Globus pallidus (tissue), 1 donor: Measurements from ENCODE around the gene CALML4.
"Not testable (repeated sequence)": the region's sequence is repeated elsewhere in the genome, so short reads cannot be mapped to it uniquely, and the experiment has no call there.

ENCODE experiments used
- DNase-seq: peaks from one replicate; pipeline ENCODE4 v3.0.0-alpha.2; 2015; ENCODE audit warnings: low spot score

The CALML4 gene

DNA sequence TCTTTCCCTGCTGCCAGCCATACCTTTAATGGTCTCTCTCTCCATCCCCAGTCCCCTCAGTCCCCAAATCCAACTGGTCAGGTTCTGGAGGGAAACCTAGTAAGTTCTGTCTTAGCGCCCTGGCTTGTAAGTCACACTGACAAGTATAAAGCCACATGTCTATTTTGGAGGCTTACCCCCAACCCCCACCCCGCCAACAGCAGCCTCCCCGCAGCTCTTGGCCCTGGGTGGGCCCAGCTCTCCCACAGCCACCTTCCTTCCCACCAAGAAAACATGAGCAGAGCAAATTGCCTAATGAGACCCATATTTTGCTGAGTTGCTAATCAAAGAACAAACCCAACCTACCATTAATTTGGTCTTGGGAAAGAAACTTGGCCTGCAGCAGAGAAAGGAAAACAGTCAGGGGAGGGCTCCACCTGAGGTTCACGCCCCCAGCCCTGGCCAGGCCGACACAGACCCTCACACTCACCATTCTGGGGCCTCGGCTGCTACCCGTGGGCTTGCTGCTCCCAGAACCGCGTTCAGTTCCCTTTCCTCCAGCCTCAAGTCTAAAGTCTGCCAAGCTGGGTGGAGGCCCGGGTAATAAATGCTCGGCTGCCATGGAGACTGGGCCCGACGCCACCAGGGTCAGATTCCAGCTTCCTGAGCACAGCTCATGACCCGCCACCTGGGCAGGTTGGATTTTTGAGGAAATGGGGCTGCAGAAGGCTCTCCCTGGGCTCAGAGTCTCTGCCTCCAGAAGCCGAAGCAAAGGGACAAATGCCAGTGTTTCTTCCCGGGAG, at the start of gene CALML4:
CALML4 (minus strand) TSS at position 557 of the 782 bp plus-strand sequence; CDS start at position 472, 85 bp downstream.
- no peak for DNase-seq

GRCh38 chr15:68252925-68253534, 47.9 kb upstream of the CALML4 start:
- DNase-seq: peak; percentile 75

- DNase-seq: no peak
Measured at GRCh38 chr15:68249058-68249713, 44.1 kb upstream of the CALML4 start.

DNA sequence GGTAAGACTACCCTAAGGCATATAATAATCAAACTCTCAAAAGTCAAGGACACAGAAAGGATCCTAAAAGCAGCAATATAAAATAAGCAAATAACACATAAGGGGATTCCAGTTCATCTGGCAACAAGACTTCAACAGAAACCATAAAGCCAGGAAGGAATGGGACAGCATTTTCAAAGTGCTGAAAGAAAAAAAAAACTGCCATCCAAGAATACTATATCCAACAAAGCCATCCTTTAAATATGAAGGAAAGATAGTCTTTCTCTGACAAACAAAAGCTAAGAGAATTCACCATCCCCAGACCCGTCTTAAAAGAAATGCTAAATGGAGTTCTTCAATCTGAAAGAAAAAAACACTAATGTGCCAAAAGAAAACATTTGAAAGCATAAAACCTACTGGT, 39.1 kb upstream of the CALML4 start:
- DNase-seq: no peak

DNA sequence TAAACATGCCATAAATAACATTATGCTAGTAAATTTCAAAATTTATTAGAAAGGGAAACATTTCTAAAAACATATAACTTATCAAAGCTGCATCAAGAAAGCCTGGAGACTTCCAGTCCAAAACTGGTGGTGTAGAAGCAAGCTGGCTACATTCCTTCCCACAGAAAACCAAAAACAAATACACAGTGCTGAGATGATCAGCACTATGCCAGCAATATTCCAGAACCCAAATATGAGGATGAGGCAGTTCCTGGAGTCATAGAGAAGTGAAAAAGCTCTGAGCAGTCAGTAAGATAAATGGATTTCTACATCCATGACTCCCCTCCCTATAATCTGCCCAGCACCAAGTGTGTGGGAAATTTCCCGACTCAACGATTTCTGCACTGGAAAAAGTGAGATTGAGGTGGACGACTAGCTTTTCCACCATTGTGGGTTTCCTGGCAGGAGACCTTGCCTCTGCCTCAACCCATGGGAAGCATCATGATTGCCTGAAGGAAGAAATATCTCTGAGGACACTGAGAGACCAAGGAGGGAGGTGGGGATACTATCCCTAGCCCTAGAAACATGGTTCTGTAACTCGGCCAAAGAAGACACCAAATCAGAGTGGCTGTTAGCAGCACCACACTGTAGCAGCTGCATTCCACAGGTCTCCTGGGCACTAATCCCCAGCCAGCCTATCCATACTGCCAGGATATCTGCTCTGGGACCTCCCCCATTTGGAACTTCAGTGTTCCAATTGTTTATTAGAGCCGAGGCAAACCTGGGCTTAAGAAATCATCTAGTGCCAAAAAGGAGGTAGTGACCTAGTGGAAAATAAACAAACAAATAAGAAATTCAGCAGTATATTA, 36.2 kb upstream of the CALML4 start:
- no peak for DNase-seq

DNA sequence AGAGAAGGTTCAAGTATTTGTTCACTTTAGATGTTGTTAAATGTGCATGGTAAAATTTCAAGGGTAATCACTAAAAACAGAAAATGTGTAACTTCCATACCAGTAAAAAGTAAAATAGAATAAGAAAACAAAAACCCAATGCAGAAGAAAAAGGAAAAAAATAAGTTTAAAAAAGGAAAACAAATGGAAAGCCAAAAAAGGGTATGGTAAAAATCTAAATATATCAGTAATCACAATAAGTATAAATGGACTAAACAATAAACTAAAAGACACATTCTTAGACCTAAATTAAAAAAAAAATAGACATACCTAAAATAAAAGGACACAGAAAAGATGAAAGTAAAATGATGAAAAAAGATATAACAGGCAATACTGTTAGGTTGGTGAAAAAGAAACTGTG, 33.9 kb upstream of the CALML4 start:
- DNase-seq: no peak

DNA sequence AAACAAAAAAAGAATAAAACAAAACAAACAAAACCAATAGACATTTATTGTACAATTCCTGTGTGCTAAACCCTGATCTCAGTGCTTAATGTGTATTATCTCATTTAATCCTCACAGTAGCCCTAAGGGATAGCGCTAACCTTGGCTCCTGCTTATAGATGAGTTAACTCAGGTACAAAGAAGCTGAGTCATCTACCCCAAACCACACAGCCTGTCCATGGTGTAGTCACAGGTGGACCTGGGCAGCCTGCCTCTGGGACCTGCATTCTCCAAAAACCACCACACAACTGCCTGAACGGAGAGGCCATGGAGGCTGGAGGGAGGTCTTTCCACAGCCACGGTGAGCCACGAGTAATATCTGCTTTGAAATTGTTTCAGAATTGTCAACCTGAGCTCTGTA, 29.9 kb upstream of the CALML4 start:
- DNase-seq: no peak

DNA sequence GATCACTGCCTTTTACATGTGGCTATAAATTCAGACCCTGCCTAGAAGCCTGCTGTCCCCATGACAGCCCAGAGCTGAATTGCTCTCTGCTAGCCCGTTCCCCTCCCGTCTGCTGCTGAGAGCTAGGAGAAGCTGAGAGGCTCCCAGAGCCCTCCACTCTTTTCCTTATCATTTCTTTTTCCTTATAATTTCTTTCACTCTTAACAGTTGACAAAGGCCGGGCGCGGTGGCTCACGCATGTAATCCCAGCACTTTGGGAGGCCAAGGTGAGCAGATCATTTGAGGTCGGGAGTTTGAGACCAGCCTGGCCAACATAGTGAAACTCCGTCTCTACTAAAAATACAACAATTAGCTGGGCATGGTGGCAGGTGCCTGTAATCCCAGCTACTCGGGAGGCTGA, 29.4 kb upstream of the CALML4 start:
- DNase-seq: not testable (repeated sequence)

GRCh38 chr15:68234060-68234459, 28.9 kb upstream of the CALML4 start:
- DNase-seq: no peak

DNA sequence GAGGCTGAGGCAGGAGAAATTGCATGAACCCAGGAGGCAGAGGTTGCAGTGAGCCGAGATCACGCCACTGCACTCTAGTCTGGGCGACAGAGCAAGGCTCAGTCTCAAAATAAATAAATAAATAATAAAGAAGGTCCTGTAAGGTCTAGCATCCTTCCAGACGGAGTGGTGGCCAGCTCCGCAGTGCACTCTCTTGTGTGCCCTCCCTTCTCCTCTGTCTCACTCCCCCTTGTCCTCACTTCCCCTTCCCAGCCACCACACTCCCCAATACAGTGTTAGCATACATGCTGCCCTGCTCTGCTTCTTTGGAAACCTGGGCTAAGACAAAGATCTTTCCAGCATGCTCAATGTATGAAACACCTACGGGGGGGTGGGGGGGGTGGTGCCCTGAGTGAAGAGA, 27.8 kb upstream of the CALML4 start:
- peak; percentile 54 for DNase-seq

GRCh38 chr15:68232449-68232848, 27.3 kb upstream of the CALML4 start:
- no peak for DNase-seq

DNA sequence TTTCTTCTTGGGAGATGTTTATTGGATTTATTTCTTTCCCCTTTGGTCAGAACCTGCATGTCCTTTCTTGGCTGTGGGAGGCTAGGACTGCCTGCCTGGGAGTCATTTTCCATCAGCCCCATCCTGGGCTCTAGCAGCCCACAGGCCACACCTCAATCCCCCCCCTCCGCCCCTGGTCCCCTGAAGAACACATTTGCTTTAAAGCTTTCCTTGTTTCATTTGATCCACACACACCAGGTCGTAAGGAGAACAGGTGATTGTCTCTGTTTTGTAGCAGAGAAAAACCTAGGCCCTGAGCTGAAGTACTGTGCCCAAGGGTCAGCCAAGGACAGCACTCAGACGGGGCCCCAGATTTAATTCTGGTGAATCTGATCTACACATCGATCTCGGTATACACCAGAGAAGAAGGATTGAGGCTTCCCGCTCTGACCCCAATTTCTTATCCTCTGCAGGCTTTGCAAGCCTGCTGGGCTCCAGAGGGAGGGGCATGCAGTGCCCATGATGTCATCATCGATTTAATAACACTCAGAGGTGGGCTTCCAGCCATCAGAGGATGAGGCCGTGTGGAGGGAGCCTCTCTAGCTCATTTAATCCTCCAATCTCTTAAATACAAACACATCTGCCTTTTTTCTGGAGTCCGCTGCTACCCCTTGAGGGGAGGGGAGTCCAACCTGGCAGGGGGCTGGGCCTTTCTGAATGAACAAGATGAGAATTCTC, 26.1 kb upstream of the CALML4 start:
- DNase-seq: no peak

- no peak for DNase-seq
Measured at GRCh38 chr15:68230157-68231100, 25.3 kb upstream of the CALML4 start.

- peak; percentile 85 for DNase-seq
Measured at GRCh38 chr15:68229386-68230156, 24.4 kb upstream of the CALML4 start, which contains the start of gene CLN6. Gene CLN6, minus strand, starts transcription at chr15:68229728. Its CDS starts 144 bp downstream, at chr15:68229584.

DNA sequence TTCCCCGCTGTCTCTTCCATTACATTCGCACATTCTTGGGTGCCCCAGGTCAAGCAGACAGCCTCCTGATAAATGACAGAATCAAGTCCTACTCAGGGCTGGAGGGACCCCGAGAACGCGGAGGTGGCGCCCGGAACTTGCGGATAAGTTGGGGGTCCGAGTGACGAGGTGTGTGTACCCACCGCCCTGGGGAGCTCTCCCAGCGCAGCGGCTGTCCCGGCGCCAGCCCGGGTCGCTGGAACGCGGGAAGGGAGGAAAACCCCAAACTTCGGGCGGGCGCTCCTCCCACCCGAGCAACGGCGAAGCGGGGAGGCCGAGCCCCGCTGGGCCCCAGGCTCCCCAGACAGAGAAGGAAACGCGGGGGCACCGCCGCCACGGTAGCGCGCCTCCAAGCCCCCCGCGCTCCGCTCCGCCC, 23.8 kb upstream of the CALML4 start:
- DNase-seq: no peak

DNA sequence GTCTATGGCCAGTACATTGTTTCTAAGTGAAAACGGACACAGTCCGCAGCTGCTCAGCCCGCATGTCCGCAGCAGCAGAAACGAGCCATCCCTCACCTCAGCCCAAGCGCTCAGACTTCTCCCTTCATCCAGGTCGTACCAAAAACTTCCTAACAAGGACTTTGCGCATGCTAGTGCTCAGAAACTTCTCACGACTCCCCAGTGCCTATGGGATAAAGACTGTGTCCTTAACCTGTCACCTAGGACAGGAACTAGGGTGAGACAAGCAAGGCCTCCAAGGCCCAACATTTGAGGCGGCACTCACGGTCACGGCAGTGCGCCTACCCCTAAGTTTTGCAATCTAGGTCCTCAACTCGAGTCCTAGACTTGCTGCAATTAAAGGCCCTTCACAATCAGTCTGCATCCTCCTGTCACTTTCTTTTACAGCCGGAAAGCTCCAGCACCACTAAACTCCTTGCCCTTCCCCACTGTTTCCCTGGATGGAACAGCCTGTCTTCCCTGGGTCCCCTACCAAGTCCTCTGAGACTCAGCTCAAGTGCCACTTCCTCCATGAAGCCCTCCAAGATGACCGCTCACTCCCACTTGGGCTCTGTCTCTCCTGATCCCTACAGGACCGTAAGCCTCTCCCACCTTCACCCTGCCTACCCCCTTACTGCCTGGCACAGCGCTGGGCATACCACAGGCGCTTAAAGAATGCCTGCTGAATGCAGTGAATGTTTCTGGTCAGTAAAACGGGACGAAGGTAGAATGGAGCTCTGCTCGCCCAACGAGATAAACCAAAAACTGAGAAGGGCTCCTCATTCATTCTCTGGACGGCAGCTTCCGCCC, 23.2 kb upstream of the CALML4 start:
- DNase-seq: no peak

DNA sequence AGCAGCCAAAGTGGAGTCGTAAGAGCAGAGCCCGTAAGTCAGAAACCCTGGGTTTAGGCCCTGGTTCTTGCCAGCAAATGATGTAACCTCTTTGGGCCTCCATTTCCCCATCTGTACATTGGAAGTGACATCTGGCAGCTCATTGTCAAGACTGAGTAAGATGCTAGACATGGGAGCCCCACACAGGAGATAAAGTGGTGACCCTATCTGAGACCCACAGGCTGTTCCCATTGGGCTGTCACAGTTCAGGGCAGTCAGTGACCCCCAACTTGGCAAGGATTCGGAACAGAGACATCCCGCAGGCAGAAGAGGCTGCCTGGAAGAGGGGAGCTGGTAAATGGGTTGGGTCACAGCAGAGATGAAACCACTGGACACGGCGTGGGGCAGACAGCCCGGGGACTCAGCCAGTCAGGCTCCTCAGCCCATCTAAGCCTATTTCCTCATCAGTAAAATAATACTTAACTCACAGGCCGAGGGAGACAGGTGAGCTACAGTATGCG, 22.6 kb upstream of the CALML4 start:
- DNase-seq: no peak

- DNase-seq: not testable (repeated sequence)
Measured at GRCh38 chr15:68225442-68225841, 20.3 kb upstream of the CALML4 start.
